ENCODE data around the gene MRGPRF.

DNA sequence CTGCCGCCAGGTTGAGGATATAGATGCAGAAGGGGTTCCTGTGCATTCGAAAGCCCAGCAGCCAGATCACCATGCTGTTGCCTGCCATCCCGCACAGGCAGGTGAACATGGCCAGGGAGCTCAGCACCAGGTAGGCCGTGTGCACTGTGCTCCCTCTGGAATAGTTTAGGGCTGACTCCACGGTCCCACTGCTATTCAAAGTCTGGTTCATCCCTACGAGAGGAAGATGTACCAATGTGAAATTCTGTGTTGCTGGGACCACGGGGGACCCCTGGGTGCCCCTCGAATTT lies 32.3 kb downstream of the MRGPRF start, which contains the start of gene MRGPRD:
- TF ChIP-seq, protein P1, sequence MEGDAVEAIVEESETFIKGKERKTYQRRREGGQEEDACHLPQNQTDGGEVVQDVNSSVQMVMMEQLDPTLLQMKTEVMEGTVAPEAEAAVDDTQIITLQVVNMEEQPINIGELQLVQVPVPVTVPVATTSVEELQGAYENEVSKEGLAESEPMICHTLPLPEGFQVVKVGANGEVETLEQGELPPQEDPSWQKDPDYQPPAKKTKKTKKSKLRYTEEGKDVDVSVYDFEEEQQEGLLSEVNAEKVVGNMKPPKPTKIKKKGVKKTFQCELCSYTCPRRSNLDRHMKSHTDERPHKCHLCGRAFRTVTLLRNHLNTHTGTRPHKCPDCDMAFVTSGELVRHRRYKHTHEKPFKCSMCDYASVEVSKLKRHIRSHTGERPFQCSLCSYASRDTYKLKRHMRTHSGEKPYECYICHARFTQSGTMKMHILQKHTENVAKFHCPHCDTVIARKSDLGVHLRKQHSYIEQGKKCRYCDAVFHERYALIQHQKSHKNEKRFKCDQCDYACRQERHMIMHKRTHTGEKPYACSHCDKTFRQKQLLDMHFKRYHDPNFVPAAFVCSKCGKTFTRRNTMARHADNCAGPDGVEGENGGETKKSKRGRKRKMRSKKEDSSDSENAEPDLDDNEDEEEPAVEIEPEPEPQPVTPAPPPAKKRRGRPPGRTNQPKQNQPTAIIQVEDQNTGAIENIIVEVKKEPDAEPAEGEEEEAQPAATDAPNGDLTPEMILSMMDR (IDR thresholded peaks at IDR 0.05), result no peak
- no peak for TF ChIP-seq POLR2A (IDR thresholded peaks at IDR 0.05)

Data from Peyer's patch (tissue), 4 donors.